Body of pancreas (tissue), 4 donors: Measurements from ENCODE around the gene GIGYF2.

ENCODE experiments used
- POLR2A ChIP-seq, 3 donors: fragments of 450-650 bp; IDR thresholded peaks; one replicate each; pipeline ENCODE4 v1.6.1; 2016; ENCODE audit warnings: antibody characterized with exemption in 3 of 3, mild to moderate bottlenecking in 2 of 3
- TF ChIP-seq, protein P1 (sequence below), 7 experiments: fragments of 450-650 bp in 4 of 7; fragments of 200-600 bp in 3 of 7; sonication (generic) in 3 of 7; IDR thresholded peaks; one replicate each; pipeline ENCODE4 v1.5.1; 2016 to 2019; ENCODE audit warnings: antibody characterized with exemption in 7 of 7

DNA sequence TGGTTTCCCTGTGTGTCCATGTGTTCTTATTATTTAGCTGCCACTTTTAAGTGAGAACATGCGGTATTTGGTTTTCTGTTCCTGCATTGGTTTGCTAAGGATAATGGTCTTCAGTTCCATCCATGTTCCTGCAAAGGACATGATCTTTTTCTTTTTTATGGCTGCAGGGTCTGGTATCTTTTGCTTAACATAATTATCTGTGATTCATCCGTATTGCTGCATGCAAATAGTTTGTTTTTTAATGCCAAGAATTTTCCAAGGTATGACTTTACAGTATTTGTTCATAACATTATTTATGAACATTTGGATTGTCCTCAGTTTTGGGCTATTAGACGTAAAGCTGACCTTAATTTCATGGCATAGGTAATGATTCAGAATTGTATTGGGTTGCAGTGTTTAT lies 17.8 kb downstream of the GIGYF2 start:
- no peak for TF ChIP-seq POLR2A (IDR thresholded peaks at IDR 0.05)
- TF ChIP-seq, protein P1, sequence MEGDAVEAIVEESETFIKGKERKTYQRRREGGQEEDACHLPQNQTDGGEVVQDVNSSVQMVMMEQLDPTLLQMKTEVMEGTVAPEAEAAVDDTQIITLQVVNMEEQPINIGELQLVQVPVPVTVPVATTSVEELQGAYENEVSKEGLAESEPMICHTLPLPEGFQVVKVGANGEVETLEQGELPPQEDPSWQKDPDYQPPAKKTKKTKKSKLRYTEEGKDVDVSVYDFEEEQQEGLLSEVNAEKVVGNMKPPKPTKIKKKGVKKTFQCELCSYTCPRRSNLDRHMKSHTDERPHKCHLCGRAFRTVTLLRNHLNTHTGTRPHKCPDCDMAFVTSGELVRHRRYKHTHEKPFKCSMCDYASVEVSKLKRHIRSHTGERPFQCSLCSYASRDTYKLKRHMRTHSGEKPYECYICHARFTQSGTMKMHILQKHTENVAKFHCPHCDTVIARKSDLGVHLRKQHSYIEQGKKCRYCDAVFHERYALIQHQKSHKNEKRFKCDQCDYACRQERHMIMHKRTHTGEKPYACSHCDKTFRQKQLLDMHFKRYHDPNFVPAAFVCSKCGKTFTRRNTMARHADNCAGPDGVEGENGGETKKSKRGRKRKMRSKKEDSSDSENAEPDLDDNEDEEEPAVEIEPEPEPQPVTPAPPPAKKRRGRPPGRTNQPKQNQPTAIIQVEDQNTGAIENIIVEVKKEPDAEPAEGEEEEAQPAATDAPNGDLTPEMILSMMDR (IDR thresholded peaks at IDR 0.05) = no peak
